Natural killer cell (primary cell): ENCODE measurements around the gene ZNF331. TPM values are rescaled to one million over a fixed set of nuclear protein-coding genes. Genes with fewer than 3 reads are reported as not detected.

ENCODE experiments used
- ATAC-seq, 3 donors: fragments of 150-1000 bp in 2 of 3; fragments of 200-7000 bp in 1 of 3; cut with Tn5 transposase; 1 replicate in 1 of 3; 2 replicates in 2 of 3; pipeline ENCODE4 v1.10.0; 2021; ENCODE audit warnings: mild to moderate bottlenecking in 2 of 3, moderate library complexity in 2 of 3
- DNase-seq, 2 donors: peaks; one replicate each; pipeline versions ENCODE4 v3.0.0 to v3.0.0-alpha.2; 2013 to 2021; ENCODE audit warnings: mixed read lengths in 1 of 2
- H3K27ac ChIP-seq: one replicate; pipeline ENCODE4 v1.5.1; 2013; ENCODE audit warnings: mild to moderate bottlenecking, low read length
- H3K27me3 ChIP-seq: one replicate; pipeline ENCODE4 v1.6.1; 2013; ENCODE audit warnings: low read length; ENCODE audit not compliant: control insufficient read depth, insufficient read depth
- H3K36me3 ChIP-seq: one replicate; pipeline ENCODE4 v1.6.1; 2013; ENCODE audit warnings: low read length; ENCODE audit not compliant: control insufficient read depth, insufficient read depth
- H3K4me1 ChIP-seq: one replicate; pipeline ENCODE4 v1.6.1; 2013; ENCODE audit warnings: low read length; ENCODE audit not compliant: control insufficient read depth, insufficient read depth
- H3K4me3 ChIP-seq: one replicate; pipeline ENCODE4 v1.5.1; 2013; ENCODE audit warnings: low read length
- H3K9me3 ChIP-seq: one replicate; pipeline ENCODE4 v1.6.1; 2013; ENCODE audit warnings: low read length; ENCODE audit not compliant: control insufficient read depth, insufficient read depth
- H3K27ac Mint-ChIP-seq, 2 donors: one replicate each; pipeline ENCODE4 v1.8.0; 2022; ENCODE audit warnings: mild to moderate bottlenecking in 2 of 2, mixed read lengths in 2 of 2, moderate library complexity in 1 of 2
- H3K27me3 Mint-ChIP-seq, 2 donors: one replicate each; pipeline ENCODE4 v1.8.0; 2022; ENCODE audit warnings: low read depth in 2 of 2, mixed read lengths in 2 of 2
- H3K36me3 Mint-ChIP-seq: one replicate; pipeline ENCODE4 v1.8.0; 2022; ENCODE audit warnings: mixed read lengths
- H3K4me1 Mint-ChIP-seq, 2 donors: one replicate each; pipeline ENCODE4 v1.8.0; 2022; ENCODE audit warnings: mixed read lengths in 2 of 2
- H3K4me3 Mint-ChIP-seq: one replicate; pipeline ENCODE4 v1.8.0; 2022; ENCODE audit warnings: mild to moderate bottlenecking, moderate library complexity, mixed read lengths
- H3K9me3 Mint-ChIP-seq, 2 donors: one replicate each; pipeline ENCODE4 v1.8.0; 2022; ENCODE audit warnings: mixed read lengths in 2 of 2
- CTCF ChIP-seq: fragments of 200-600 bp; IDR thresholded peaks from one replicate; pipeline ENCODE4 v1.8.0; 2022; ENCODE audit warnings: antibody characterized with exemption
- WGBS: methylation state at CpG from one replicate; pipeline ENCODE4 v1.1.7; 2013; ENCODE audit warnings: missing lambda C conversion rate; ENCODE audit not compliant: insufficient coverage; 5-methylcytosine and 5-hydroxymethylcytosine counted together
- intact Hi-C: fragments of 100-400 bp; cut with micrococcal nuclease; formaldehyde crosslinking; loops from one replicate; pipeline ENCODE4 v1.14.2; 2022
- total RNA-seq, 4 donors: library from RNA; stranded (reverse); fragments of 120-200 nt in 1 of 4; gene quantifications; one replicate each; pipeline versions ENCODE4 v1.2.3 to v1.2.4, GENCODE V29; 2013 to 2022

The ZNF331 gene
- total RNA-seq, 3 donors from 2014 or later (not counting 1 experiment from before 2014, with no cell fraction given): 153 to 245 (median 204) TPM

DNA sequence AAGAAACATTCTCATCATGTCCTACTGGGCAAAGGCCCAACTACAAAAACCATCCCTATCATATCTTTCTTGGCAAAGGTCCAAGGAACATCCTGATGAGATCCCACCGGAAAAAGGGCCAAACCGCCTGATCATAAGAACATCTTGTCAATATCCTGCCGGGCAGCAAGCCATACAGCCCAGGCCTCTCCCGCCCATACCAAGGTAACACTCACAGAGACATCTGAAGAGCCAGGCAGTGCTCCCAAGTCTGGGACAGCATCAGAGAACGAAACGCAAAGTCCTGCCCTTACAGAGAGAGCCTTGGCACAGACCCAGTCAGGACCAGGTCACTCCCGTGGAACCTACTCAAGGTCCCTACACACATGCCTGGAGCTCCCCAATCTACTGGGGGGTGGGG is 18.5 kb upstream of the ZNF331 start:
- Histone ChIP-seq H3K27ac (no peak overlapping the region), H3K4me3 (no peak overlapping the region), H3K4me1 (peaks cover 17% of the 10 kb centered on the region), H3K27me3 (no peaks in the 10 kb centered on the region), H3K36me3 (no peaks in the 10 kb centered on the region), H3K9me3 (peaks cover 6% of the 10 kb centered on the region)
- Mint-ChIP-seq H3K27me3 (no peaks in the 10 kb centered on the region), H3K9me3 (peaks cover 0 to 4% of the 10 kb centered on the region in 2 donors), H3K36me3 (peaks cover 10% of the 10 kb centered on the region), H3K4me3 (peak overlapping the region; percentile 61), H3K4me1 (peaks cover 11 to 13% of the 10 kb centered on the region in 2 donors), H3K27ac (no peak overlapping the region)
- TF ChIP-seq CTCF: no peak
- DNase-seq: no peak
- WGBS: over 99% methylated on average over 6 of the region's 7 CpGs
- intact Hi-C loops: no loop called here
- no peak for ATAC-seq

GRCh38 chr19:53520163-53520546 is 17.8 kb upstream of the ZNF331 start:
- intact Hi-C loops: loop anchor here (1.0 kb wide), 1 partner anchor 155 kb away; the partner anchor contains the start of gene ZNF525
- 87% methylated on average over 13 of the region's 13 CpGs for WGBS

DNA sequence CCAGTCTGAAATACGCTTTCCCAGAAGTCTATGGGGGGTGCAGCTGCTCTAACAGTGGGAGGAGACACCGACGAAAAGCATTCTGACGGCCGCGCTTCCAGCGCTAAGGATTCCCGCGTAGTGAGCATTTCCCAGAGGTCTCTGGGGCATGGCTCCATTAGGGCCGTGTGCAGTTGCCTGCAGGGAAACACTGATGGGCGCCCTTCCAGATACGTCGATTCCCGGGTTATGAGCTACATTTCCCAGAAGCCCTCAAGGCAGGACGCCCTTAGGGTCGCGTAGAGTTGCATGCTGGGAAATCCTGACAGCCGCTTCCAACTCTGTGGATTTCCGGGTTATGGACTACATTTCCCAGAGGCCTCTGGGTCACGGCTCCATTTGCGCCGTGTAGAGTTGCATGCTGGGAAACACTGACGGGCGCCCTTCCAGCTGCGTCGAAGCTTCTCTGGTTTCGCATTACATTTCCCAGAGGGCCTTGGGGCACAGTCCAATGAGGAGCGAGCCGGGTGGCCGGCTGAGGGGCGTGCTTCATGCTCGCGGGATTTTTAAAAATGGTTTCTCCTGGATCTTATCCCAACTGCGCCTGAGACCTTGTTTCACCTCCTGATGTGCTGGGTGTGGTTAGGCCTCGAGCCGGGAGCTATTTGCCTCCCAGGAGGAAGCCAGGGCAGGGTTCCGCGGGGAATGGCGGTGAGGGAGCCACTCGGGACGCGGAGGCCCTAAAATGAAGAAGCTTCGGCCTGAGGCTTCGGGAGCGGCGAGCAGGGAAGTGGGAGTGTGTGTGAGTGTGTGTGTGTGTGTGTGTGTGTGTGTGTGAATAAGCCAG is 17.2 kb upstream of the ZNF331 start:
- Histone ChIP-seq H3K4me1 (peaks cover 17% of the 10 kb centered on the region), H3K9me3 (peaks cover 6% of the 10 kb centered on the region), H3K4me3 (peak overlapping the region; percentile 82), H3K27ac (peak overlapping the region; percentile 84), H3K27me3 (no peaks in the 10 kb centered on the region), H3K36me3 (no peaks in the 10 kb centered on the region)
- ATAC-seq (peak; percentile 98 to 100 (median 99)), DNase-seq (peak; percentile 73 to 96)
- Mint-ChIP-seq H3K4me1 (peaks cover 11 to 13% of the 10 kb centered on the region in 2 donors), H3K27me3 (no peaks in the 10 kb centered on the region), H3K4me3 (peak overlapping the region; percentile 100), H3K9me3 (peaks cover 4 to 5% of the 10 kb centered on the region in 2 donors), H3K36me3 (peaks cover 17% of the 10 kb centered on the region), H3K27ac (peak overlapping the region; percentile 93 to 99)
- intact Hi-C loops: loop anchor here (1.0 kb wide), 1 partner anchor 155 kb away; the partner anchor contains the start of gene ZNF525
- WGBS: 3% methylated on average over 46 of the region's 46 CpGs
- TF ChIP-seq CTCF: no peak

More at GRCh38 chr19:53520163-53520546, 17.8 kb upstream of the ZNF331 start:
- Histone ChIP-seq H3K9me3 (peaks cover 6% of the 10 kb centered on the region), H3K27me3 (no peaks in the 10 kb centered on the region), H3K36me3 (no peaks in the 10 kb centered on the region), H3K27ac (peak overlapping the region; percentile 84), H3K4me3 (peak overlapping the region; percentile 82), H3K4me1 (peaks cover 17% of the 10 kb centered on the region)
- TF ChIP-seq CTCF: no peak
- no peak for DNase-seq
- no peak for ATAC-seq
- Mint-ChIP-seq H3K36me3 (peaks cover 11% of the 10 kb centered on the region), H3K27me3 (no peaks in the 10 kb centered on the region), H3K4me3 (peak overlapping the region; percentile 100), H3K27ac (peak overlapping the region; percentile 93 to 99), H3K9me3 (peaks cover 0 to 4% of the 10 kb centered on the region in 2 donors), H3K4me1 (peaks cover 11 to 13% of the 10 kb centered on the region in 2 donors)
